GM19193 (cell line): ENCODE measurements around the gene CDH22.

Experiments used
- POLR2A ChIP-seq: IDR thresholded peaks from 4 replicates; pipeline ENCODE4 v1.6.1; 2011; ENCODE audit not compliant: insufficient read depth, insufficient read length; ENCODE audit errors: extremely low read depth

Gene CDH22

GRCh38 chr20:46349742-46350056, 41.4 kb upstream of the CDH22 start:
- TF ChIP-seq POLR2A = no peak

GRCh38 chr20:46349035-46349741, 40.9 kb upstream of the CDH22 start:
- TF ChIP-seq POLR2A = no peak

- no peak for TF ChIP-seq POLR2A
Observed at GRCh38 chr20:46347841-46348803, 39.8 kb upstream of the CDH22 start.

- no peak for TF ChIP-seq POLR2A
Observed at GRCh38 chr20:46346770-46347169, 38.5 kb upstream of the CDH22 start.

- no peak for TF ChIP-seq POLR2A
Observed at GRCh38 chr20:46344488-46345162, 36.3 kb upstream of the CDH22 start.

- no peak for TF ChIP-seq POLR2A
Observed at GRCh38 chr20:46343975-46344357, 35.7 kb upstream of the CDH22 start.

- no peak for TF ChIP-seq POLR2A
Observed at GRCh38 chr20:46343348-46343974, 35.2 kb upstream of the CDH22 start.

GRCh38 chr20:46342451-46343347, 34.4 kb upstream of the CDH22 start:
- no peak for TF ChIP-seq POLR2A

GRCh38 chr20:46342010-46342378, 33.7 kb upstream of the CDH22 start:
- no peak for TF ChIP-seq POLR2A

- no peak for TF ChIP-seq POLR2A
Observed at GRCh38 chr20:46341074-46342009, 33.0 kb upstream of the CDH22 start.

GRCh38 chr20:46339037-46339436, 30.7 kb upstream of the CDH22 start:
- TF ChIP-seq POLR2A = no peak

- TF ChIP-seq POLR2A = no peak
Observed at GRCh38 chr20:46336735-46337134, 28.4 kb upstream of the CDH22 start.

GRCh38 chr20:46334303-46334904, 26.1 kb upstream of the CDH22 start:
- no peak for TF ChIP-seq POLR2A
